SK-N-SH (cell line): ENCODE measurements around the gene DFFB. TPM values are rescaled to one million over a fixed set of nuclear protein-coding genes. Genes with fewer than 3 reads are reported as not detected.
A peak's percentile ranks its signal among the peaks of the same experiment; 100 is the strongest.

ENCODE experiments used
- CTCF ChIA-PET: fragments of 300-600, 350-600 bp; formaldehyde crosslinking; extraction: SDS; loops from one replicate; lab custom pipeline; 2021; lab: Yijun Ruan, JAX
- POLR2A ChIA-PET: fragments of 350-600 bp; sonication (Branson Sonifier 250); formaldehyde crosslinking; extraction: SDS; loops from one replicate; lab custom pipeline; 2020; ENCODE audit warnings: antibody characterized with exemption, inconsistent platforms; lab: Yijun Ruan, JAX
- DNase-seq: peaks from one replicate; pipeline ENCODE4 v3.0.0; 2012
- H2AFZ ChIP-seq: fragments of 200-600 bp; sonication (generic); 2 replicates; pipeline ENCODE4 v1.8.1; 2016; ENCODE audit warnings: antibody characterized with exemption, mild to moderate bottlenecking, low read depth
- H3F3A ChIP-seq: fragments of 200-600 bp; sonication (generic); replicated peaks from 2 replicates; pipeline ENCODE3; 2016; ENCODE audit warnings: antibody characterized with exemption, mild to moderate bottlenecking; ENCODE audit not compliant: insufficient read depth
- H3K27ac ChIP-seq, 2 experiments: fragments of 200-500 bp in 1 of 2; fragments of 200-600 bp in 1 of 2; sonication (Bioruptor generic) in 1 of 2; sonication (generic), shearing (Covaris generic) in 1 of 2; 2 replicates each; pipeline versions ENCODE4 v1.5.1 to v1.6.1; 2014 to 2016; ENCODE audit warnings: low read depth in 2 of 2, inconsistent platforms in 1 of 2, low read length in 1 of 2, mild to moderate bottlenecking in 1 of 2, mixed read lengths in 1 of 2
- H3K27me3 ChIP-seq: fragments of 200-600 bp; sonication (generic), shearing (Covaris generic); 2 replicates; pipeline ENCODE4 v1.6.1; 2016; ENCODE audit warnings: mixed run types; ENCODE audit not compliant: insufficient read depth
- H3K36me3 ChIP-seq, 2 experiments: fragments of 200-500 bp in 1 of 2; fragments of 200-600 bp in 1 of 2; sonication (Bioruptor generic) in 1 of 2; sonication (generic) in 1 of 2; replicated peaks in 1 of 2; 2 replicates each; pipeline versions ENCODE3 to v1.5.1; 2014 to 2016; ENCODE audit warnings: low read length in 1 of 2, mild to moderate bottlenecking in 1 of 2; ENCODE audit not compliant: insufficient read depth in 2 of 2, control insufficient read depth in 1 of 2
- H3K4me1 ChIP-seq, 2 experiments: fragments of 200-500 bp in 1 of 2; fragments of 200-600 bp in 1 of 2; sonication (Bioruptor generic) in 1 of 2; sonication (generic), shearing (Covaris generic) in 1 of 2; 2 replicates each; pipeline versions ENCODE4 v1.5.1 to v1.6.1; 2014 to 2016; ENCODE audit warnings: low read depth in 1 of 2, low read length in 1 of 2, mixed run types in 1 of 2; ENCODE audit not compliant: insufficient read depth in 2 of 2, control insufficient read depth in 1 of 2
- H3K4me2 ChIP-seq: fragments of 200-600 bp; sonication (generic), shearing (Covaris generic); 2 replicates; pipeline ENCODE4 v1.6.1; 2017; ENCODE audit warnings: mixed run types
- H3K4me3 ChIP-seq, 2 experiments: fragments of 200-500 bp in 1 of 2; fragments of 200-600 bp in 1 of 2; sonication (Bioruptor generic) in 1 of 2; sonication (generic), shearing (Covaris generic) in 1 of 2; 2 replicates each; pipeline versions ENCODE4 v1.5.1 to v1.8.1; 2014 to 2016; ENCODE audit warnings: low read depth in 2 of 2, inconsistent platforms in 1 of 2, low read length in 1 of 2, mild to moderate bottlenecking in 1 of 2, mixed read lengths in 1 of 2, moderate library complexity in 1 of 2
- H3K79me2 ChIP-seq: fragments of 200-600 bp; sonication (generic); 2 replicates; pipeline ENCODE4 v1.8.1; 2017; ENCODE audit warnings: mild to moderate bottlenecking; ENCODE audit not compliant: insufficient read depth
- H3K9ac ChIP-seq: fragments of 200-600 bp; sonication (generic); 2 replicates; pipeline ENCODE4 v1.6.1; 2017; ENCODE audit warnings: mixed run types
- H3K9me2 ChIP-seq: fragments of 200-600 bp; sonication (generic); 2 replicates; pipeline ENCODE4 v1.6.1; 2017; ENCODE audit warnings: mixed run types
- H3K9me3 ChIP-seq: fragments of 200-600 bp; sonication (generic); 2 replicates; pipeline ENCODE4 v1.6.1; 2017; ENCODE audit warnings: mixed run types, mild to moderate bottlenecking, moderate library complexity
- H4K20me1 ChIP-seq: fragments of 200-600 bp; sonication (generic); 2 replicates; pipeline ENCODE4 v1.6.1; 2017; ENCODE audit warnings: mild to moderate bottlenecking, mixed run types; ENCODE audit not compliant: insufficient read depth
- EP300 ChIP-seq, 2 experiments: IDR thresholded peaks; 2 replicates each; pipeline versions ENCODE4 v1.4.0 to v1.6.1; 2012; ENCODE audit warnings: borderline replicate concordance in 1 of 2, low read depth in 1 of 2, low read length in 1 of 2
- EZH2phosphoT487 ChIP-seq: fragments of 200-600 bp; sonication (generic); IDR thresholded peaks from 2 replicates; pipeline ENCODE4 v1.6.1; 2017; ENCODE audit warnings: low read depth, mixed run types, mild to moderate bottlenecking, antibody characterized with exemption, moderate library complexity, borderline replicate concordance
- FOXJ3 ChIP-seq: sonication (generic); formaldehyde crosslinking; IDR thresholded peaks from 2 replicates; pipeline ENCODE4 v1.5.1; 2020; ENCODE audit warnings: mild to moderate bottlenecking, missing genetic modification reagents
- FOXM1 ChIP-seq: IDR thresholded peaks from 2 replicates; pipeline ENCODE4 v1.4.0; 2012; ENCODE audit warnings: low read depth, mild to moderate bottlenecking
- GATA2 ChIP-seq: sonication (generic); formaldehyde crosslinking; IDR thresholded peaks from 2 replicates; pipeline ENCODE4 v1.5.0; 2020; ENCODE audit warnings: mild to moderate bottlenecking, missing genetic modification reagents
- JUND ChIP-seq: IDR thresholded peaks from 2 replicates; pipeline ENCODE4 v1.4.0; 2012
- MEF2A ChIP-seq: IDR thresholded peaks from 2 replicates; pipeline ENCODE4 v1.4.0; 2012; ENCODE audit warnings: low read depth, borderline replicate concordance
- MXI1 ChIP-seq: IDR thresholded peaks from 2 replicates; pipeline ENCODE4 v1.6.1; 2012; ENCODE audit warnings: mild to moderate bottlenecking, low read depth, low read length, improper control_type of control experiment
- NFIC ChIP-seq: IDR thresholded peaks from 2 replicates; pipeline ENCODE4 v1.4.0; 2012; ENCODE audit warnings: borderline replicate concordance
- NRF1 ChIP-seq: IDR thresholded peaks from 2 replicates; pipeline ENCODE4 v1.6.1; 2012; ENCODE audit warnings: low read depth, mild to moderate bottlenecking, low read length
- RAD21 ChIP-seq: IDR thresholded peaks from 2 replicates; pipeline ENCODE4 v1.6.1; 2012; ENCODE audit warnings: mild to moderate bottlenecking, low read length
- RCOR1 ChIP-seq: fragments of 150-350 bp; IDR thresholded peaks from 2 replicates; pipeline ENCODE4 v1.6.1; 2017; ENCODE audit warnings: antibody characterized with exemption, low read length
- RFX5 ChIP-seq: IDR thresholded peaks from 2 replicates; pipeline ENCODE4 v1.6.1; 2012; ENCODE audit warnings: mild to moderate bottlenecking, improper control_type of control experiment, low read length
- SIN3A ChIP-seq: IDR thresholded peaks from 2 replicates; pipeline ENCODE4 v1.6.1; 2012; ENCODE audit warnings: low read depth, mild to moderate bottlenecking, low read length, moderate library complexity, borderline replicate concordance
- SMC3 ChIP-seq: IDR thresholded peaks from 2 replicates; pipeline ENCODE4 v1.6.1; 2012; ENCODE audit warnings: low read depth, low read length, improper control_type of control experiment
- TAF1 ChIP-seq: IDR thresholded peaks from 2 replicates; pipeline ENCODE4 v1.6.1; 2012; ENCODE audit warnings: low read depth, mild to moderate bottlenecking, low read length, moderate library complexity, borderline replicate concordance
- TCF12 ChIP-seq: IDR thresholded peaks from 2 replicates; pipeline ENCODE4 v1.4.0; 2012
- TEAD4 ChIP-seq: IDR thresholded peaks from 2 replicates; pipeline ENCODE4 v1.4.0; 2012; ENCODE audit warnings: mild to moderate bottlenecking, borderline replicate concordance; ENCODE audit not compliant: insufficient read depth
- YY1 ChIP-seq: IDR thresholded peaks from 2 replicates; pipeline ENCODE4 v1.4.0; 2012; ENCODE audit warnings: low read depth, mild to moderate bottlenecking
- WGBS: methylation state at CpG from one replicate; pipeline ENCODE4 v1.1.6; 2017; ENCODE audit warnings: low lambda C conversion rate; 5-methylcytosine and 5-hydroxymethylcytosine counted together
- polyA plus RNA-seq, 3 experiments: library from polyadenylated mRNA; depleted of rRNA; stranded (reverse); fragments of >200 nt; gene quantifications; 2 replicates each; pipeline ENCODE4 v1.2.3, GENCODE V29; 2012
- TF ChIP-seq, protein P1 (sequence below): fragments of 150-350 bp; IDR thresholded peaks from 2 replicates; pipeline ENCODE4 v1.6.1; 2016; ENCODE audit warnings: mild to moderate bottlenecking, low read depth, low read length
- TF ChIP-seq, protein P2 (sequence below): IDR thresholded peaks from 2 replicates; pipeline ENCODE4 v1.4.0; 2012; ENCODE audit warnings: low read depth, borderline replicate concordance
- TF ChIP-seq, protein P3 (sequence below): fragments of 200-600 bp; sonication (generic); IDR thresholded peaks from 2 replicates; pipeline ENCODE4 v1.6.1; 2017; ENCODE audit warnings: antibody characterized with exemption, mild to moderate bottlenecking, moderate library complexity
- TF ChIP-seq, protein P4 (sequence below): IDR thresholded peaks from 2 replicates; pipeline ENCODE4 v1.4.0; 2012; ENCODE audit warnings: low read depth, borderline replicate concordance
- TF ChIP-seq, protein P5 (sequence below): fragments of 150-350 bp; IDR thresholded peaks from 2 replicates; pipeline ENCODE4 v1.6.1; 2017; ENCODE audit warnings: antibody characterized with exemption, low read length, low read depth, borderline replicate concordance
- TF ChIP-seq, protein P6 (sequence below): IDR thresholded peaks from 2 replicates; pipeline ENCODE4; 2012

The DFFB gene
- polyA plus RNA-seq, 1 of the 3 experiments (the other 2 are of a cell fraction), result 8.2 TPM

DNA sequence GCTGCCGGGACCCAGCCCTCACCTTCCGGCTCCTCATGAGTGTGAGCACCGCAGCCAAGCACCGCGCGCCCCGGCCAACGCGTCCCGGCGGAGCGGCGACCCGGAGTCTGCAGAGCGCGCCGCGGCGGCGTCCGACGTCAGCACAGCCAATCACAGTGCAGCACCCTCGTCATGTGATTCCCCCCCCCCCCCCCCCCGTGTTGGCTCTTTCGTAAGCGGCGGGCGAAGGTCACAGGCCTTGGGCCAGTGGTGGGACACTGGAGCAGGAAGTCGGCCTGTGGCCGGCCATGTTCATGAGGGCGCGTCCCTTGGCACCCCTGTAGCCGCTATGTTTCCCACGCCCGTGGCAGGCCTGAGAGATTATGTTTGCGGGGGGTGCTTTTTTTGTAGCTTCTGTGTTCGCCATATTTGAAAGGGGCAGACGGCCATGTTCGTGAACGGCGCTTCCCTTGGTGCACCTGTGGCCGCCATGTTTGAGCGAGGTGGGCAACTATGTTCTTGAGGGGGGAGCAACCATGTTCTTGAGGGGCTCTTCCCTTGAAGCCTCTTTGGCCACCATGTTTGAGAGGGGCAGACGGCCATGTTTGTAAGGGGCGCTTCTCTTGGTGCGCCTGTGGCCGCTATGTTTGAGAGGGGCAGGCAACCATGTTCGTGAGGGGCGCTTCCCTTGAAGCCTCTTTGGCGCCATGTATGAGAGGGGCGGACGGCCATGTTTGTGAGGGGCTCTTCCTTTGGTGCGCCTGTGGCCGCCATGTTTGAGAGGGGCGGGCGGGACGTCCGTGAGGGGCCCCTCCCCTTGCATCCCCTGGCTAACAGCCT, 43.1 kb downstream of the DFFB start, which contains the start of gene C1orf174:
Gene C1orf174 (minus strand): TSS at position 123 of the 819 bp plus-strand sequence. CDS start 86 bp downstream, at position 37.
- ChIA-PET CTCF (interaction anchor here (0.9 to 2.1 kb wide), 3 partner anchors 24 to 753 kb away, joined by 3 to 5 read pairs (median 3); no protein-coding TSS in a partner anchor), POLR2A (interaction anchor here (0.7 kb wide), 1 partner anchor 104 kb away, joined by 3 read pairs; the partner anchor contains the start of gene LRRC47)
- peaks cover 0 to 12% of the 10 kb centered on the region in 2 experiments for H3K36me3 ChIP-seq
- H3K27me3 ChIP-seq, result no peaks in the 10 kb centered on the region
- no peaks in the 10 kb centered on the region for H3F3A ChIP-seq
- no peaks in the 10 kb centered on the region for H3K9me2 ChIP-seq
- H3K9ac ChIP-seq, result peak within 1 kb of the TSS; percentile 96
- no CpG with 5 or more reads among the region's 58 CpGs for WGBS
- DNase-seq, result peak; percentile 97
- H3K27ac ChIP-seq, result peak within 1 kb of the TSS; percentile 91 to 97
- H3K4me3 ChIP-seq, result peak within 1 kb of the TSS; percentile 90 to 95
- H3K9me3 ChIP-seq, result no peaks in the 10 kb centered on the region
- H3K4me2 ChIP-seq, result peak within 1 kb of the TSS; percentile 100
- peak within 1 kb of the TSS; percentile 91; the same call in 1 of the 2 replicates for H2AFZ ChIP-seq
- peaks cover 46% of the 10 kb centered on the region for H3K79me2 ChIP-seq
- H3K4me1 ChIP-seq, result peaks cover 0 to 18% of the 10 kb centered on the region in 2 experiments; a peak in 1 of 4 replicates
- H4K20me1 ChIP-seq, result 0 out of 2 replicates have a peak, but pooled peaks cover 9% of the 10 kb centered on the region
- TF ChIP-seq, protein P1, sequence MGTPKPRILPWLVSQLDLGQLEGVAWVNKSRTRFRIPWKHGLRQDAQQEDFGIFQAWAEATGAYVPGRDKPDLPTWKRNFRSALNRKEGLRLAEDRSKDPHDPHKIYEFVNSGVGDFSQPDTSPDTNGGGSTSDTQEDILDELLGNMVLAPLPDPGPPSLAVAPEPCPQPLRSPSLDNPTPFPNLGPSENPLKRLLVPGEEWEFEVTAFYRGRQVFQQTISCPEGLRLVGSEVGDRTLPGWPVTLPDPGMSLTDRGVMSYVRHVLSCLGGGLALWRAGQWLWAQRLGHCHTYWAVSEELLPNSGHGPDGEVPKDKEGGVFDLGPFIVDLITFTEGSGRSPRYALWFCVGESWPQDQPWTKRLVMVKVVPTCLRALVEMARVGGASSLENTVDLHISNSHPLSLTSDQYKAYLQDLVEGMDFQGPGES, result no peak
- no peak for TF ChIP-seq TEAD4
- TF ChIP-seq JUND, result no peak
- TF ChIP-seq, protein P2, sequence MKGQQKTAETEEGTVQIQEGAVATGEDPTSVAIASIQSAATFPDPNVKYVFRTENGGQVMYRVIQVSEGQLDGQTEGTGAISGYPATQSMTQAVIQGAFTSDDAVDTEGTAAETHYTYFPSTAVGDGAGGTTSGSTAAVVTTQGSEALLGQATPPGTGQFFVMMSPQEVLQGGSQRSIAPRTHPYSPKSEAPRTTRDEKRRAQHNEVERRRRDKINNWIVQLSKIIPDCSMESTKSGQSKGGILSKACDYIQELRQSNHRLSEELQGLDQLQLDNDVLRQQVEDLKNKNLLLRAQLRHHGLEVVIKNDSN, result peak; percentile 94
- TF ChIP-seq, protein P3, sequence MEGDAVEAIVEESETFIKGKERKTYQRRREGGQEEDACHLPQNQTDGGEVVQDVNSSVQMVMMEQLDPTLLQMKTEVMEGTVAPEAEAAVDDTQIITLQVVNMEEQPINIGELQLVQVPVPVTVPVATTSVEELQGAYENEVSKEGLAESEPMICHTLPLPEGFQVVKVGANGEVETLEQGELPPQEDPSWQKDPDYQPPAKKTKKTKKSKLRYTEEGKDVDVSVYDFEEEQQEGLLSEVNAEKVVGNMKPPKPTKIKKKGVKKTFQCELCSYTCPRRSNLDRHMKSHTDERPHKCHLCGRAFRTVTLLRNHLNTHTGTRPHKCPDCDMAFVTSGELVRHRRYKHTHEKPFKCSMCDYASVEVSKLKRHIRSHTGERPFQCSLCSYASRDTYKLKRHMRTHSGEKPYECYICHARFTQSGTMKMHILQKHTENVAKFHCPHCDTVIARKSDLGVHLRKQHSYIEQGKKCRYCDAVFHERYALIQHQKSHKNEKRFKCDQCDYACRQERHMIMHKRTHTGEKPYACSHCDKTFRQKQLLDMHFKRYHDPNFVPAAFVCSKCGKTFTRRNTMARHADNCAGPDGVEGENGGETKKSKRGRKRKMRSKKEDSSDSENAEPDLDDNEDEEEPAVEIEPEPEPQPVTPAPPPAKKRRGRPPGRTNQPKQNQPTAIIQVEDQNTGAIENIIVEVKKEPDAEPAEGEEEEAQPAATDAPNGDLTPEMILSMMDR, result no peak
- TF ChIP-seq, protein P4, sequence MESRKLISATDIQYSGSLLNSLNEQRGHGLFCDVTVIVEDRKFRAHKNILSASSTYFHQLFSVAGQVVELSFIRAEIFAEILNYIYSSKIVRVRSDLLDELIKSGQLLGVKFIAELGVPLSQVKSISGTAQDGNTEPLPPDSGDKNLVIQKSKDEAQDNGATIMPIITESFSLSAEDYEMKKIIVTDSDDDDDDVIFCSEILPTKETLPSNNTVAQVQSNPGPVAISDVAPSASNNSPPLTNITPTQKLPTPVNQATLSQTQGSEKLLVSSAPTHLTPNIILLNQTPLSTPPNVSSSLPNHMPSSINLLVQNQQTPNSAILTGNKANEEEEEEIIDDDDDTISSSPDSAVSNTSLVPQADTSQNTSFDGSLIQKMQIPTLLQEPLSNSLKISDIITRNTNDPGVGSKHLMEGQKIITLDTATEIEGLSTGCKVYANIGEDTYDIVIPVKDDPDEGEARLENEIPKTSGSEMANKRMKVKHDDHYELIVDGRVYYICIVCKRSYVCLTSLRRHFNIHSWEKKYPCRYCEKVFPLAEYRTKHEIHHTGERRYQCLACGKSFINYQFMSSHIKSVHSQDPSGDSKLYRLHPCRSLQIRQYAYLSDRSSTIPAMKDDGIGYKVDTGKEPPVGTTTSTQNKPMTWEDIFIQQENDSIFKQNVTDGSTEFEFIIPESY, result no peak
- TF ChIP-seq FOXJ3 (CRISPR knock-in tag), result 0 out of 2 replicates have a peak, but pooled peaks have one; percentile 36
- TF ChIP-seq GATA2 (CRISPR knock-in tag), result no peak
- TF ChIP-seq, protein P5, sequence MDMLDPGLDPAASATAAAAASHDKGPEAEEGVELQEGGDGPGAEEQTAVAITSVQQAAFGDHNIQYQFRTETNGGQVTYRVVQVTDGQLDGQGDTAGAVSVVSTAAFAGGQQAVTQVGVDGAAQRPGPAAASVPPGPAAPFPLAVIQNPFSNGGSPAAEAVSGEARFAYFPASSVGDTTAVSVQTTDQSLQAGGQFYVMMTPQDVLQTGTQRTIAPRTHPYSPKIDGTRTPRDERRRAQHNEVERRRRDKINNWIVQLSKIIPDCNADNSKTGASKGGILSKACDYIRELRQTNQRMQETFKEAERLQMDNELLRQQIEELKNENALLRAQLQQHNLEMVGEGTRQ, result peak; percentile 53
- no peak for TF ChIP-seq RFX5
- TF ChIP-seq MEF2A, result no peak
- TF ChIP-seq TCF12, result no peak
- no peak for TF ChIP-seq SMC3
- TF ChIP-seq, protein P6, sequence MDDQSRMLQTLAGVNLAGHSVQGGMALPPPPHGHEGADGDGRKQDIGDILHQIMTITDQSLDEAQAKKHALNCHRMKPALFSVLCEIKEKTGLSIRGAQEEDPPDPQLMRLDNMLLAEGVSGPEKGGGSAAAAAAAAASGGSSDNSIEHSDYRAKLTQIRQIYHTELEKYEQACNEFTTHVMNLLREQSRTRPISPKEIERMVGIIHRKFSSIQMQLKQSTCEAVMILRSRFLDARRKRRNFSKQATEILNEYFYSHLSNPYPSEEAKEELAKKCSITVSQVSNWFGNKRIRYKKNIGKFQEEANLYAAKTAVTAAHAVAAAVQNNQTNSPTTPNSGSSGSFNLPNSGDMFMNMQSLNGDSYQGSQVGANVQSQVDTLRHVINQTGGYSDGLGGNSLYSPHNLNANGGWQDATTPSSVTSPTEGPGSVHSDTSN, result no peak
- no peak for TF ChIP-seq SIN3A
- TF ChIP-seq EP300 (IDR thresholded peaks at IDR 0.05; ENCODE audit: borderline replicate concordance in 1 of 2, low read depth in 1 of 2, low read length in 1 of 2), result no peak
- no peak for TF ChIP-seq NRF1
- TF ChIP-seq EZH2phosphoT487, result no peak
- TF ChIP-seq NFIC, result peak; percentile 17; the same call in 1 of the 2 replicates
- peak; percentile 56 for TF ChIP-seq TAF1
- no peak for TF ChIP-seq FOXM1
- peak; percentile 98 for TF ChIP-seq YY1
- TF ChIP-seq RCOR1, result no peak
- TF ChIP-seq RAD21, result no peak
- peak; percentile 76; the same call in 1 of the 2 replicates for TF ChIP-seq MXI1
